GM18907 (cell line): ENCODE results near the gene GPC6.

ENCODE experiments used
- ATAC-seq: cut with Tn5 transposase; IDR thresholded peaks from one replicate; pipeline ENCODE4 v1.9.1; 2021; ENCODE audit warnings: mild to moderate bottlenecking, moderate library complexity; ENCODE audit not compliant: unreplicated experiment

The GPC6 gene

DNA sequence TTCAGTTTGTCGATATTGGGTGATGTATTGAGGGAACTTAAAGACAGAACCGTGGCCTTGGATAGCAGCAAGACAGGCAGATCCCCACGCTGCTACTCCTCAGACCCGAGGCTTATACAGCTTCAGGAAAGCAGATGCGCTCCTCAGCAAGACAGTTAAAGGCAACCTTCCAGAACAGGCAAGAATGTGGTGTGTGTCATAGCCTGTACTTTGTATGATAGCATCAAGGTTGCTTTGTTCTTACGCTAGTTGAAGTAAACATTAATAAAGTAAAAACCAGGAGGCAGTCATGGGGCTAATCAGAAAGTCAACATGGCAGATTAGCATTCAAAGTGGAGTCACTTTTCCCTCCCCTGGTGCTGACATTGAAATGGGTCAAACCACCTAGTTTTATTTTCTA, 779.7 kb downstream of the GPC6 start:
- no peak for ATAC-seq

DNA sequence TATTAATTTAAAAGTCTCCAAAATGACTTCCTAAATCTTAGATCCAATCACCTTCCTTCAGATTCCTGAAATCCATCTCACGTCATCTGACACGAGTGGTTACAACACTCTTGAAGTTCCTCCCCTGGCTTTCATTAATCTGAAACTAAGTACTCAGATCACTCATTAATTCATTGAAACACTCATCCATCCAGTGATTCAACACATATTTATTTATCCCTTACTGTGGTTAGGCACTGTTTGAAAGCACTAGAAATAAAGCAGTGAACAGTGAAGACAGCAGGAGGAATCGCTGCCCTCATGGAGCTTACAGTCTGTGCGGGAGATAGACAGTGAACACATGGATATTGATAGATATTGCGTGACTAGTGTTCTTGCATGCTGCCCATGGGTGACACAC, 780.5 kb downstream of the GPC6 start:
- ATAC-seq = no peak

DNA sequence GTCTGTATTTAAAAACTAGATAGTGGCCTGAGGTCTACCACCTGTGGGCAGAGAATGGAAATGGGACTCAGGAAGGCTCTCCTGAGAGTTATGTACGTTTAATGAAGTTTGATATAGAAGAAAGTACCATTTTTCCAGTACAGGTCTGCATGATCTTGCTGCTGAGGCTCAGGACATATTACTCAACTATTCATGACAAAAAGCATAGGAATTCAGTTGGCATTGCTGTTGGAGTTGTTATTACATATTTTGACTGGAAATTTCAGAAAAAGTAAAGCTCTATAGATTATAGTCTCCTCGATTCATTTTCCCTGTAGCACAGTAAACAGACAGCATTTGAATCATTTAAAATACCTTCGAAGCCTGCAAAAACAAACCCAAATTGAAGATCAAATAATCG, 783.1 kb downstream of the GPC6 start:
- ATAC-seq = no peak

DNA sequence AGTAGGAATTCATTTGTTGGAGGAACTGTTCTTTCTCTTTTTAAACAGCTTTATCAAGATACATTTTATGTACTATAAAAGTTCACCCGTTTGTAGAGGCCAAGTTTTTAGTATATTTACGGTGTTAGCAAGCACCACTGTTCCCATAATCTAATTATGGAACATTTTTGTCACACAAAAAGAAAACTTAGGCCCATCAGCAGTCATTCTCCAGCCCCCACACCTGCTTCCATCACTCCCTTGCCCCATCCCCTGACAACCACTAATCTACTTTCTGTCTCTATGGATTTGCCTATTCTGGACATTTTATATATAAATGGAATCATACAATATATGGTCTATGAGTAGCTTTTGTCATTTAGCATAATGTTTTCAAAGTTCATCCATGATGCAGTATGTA, 787.9 kb downstream of the GPC6 start:
- no peak for ATAC-seq

DNA sequence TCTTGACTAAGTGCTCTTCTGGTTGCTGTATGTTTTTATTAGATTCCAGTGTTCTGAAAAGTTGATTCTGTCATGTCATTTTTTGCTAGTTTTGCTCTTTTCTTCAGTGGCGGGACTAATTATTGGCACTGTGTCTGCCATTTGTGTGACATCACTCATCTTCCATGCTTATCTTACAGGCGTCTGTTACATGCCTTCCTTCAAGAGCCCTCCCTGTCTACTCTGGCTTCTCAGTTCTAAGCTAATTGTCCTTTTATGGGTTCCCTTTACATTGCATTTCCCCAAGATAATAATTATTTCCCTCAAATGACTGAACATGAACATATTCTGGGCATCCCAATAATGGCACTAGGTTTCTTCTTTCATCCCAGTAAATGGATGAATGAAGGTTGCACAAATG, 793.8 kb downstream of the GPC6 start:
- no peak for ATAC-seq

DNA sequence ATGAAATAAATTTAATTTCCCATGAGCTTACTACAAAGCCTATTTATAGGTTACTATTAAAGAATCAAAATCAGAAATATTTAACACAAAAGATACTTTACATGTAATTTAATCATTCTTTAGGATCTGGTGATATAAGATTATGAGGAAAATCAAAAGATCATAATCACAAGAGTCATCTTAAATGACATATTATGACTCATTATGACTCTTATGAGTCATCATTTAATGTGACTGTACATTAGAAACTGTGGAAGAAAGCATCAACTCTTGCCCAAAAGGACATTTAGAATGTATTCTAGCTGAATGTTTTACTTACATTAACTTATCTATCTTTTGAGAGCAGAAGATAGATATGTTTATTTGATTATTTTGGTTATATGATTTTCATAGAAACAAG, 794.2 kb downstream of the GPC6 start:
- ATAC-seq = no peak

DNA sequence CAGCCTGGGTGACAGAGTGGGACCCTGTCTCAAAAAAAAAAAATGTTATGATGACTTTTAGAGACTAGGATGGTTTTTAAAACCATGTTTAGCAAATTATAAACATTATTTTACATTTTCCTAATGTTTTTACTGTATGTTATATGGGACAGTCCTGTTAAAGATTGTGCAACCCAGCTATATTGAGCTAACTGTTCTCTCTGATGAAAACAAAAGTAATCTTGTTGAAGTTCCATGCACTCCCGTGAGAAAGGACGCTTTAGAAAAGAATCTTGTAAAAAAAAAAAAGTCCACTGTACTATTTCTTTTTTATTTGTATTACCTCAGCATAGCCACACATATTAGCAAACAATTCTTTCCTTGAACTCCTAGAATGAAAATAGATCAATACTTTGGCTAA, 801.6 kb downstream of the GPC6 start:
- no peak for ATAC-seq

DNA sequence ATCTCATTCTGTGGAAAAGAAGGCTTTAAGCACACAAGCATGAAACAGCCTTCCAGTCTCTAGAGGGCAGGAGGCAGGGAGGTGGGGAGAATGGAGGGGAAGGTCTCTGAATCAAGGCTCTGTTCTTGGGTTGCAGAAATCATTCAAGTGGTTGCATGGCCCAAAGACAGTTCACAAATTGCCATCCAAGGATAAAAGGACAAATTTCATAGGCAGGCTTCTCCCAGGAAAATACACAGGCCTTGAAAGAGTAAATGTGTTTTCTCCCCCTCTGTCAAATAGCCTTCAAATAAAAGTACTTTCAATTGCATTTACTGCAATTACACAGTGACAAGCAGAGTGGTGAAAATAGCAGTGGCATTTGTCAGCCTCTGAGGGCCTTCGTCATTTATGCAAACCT, 802.0 kb downstream of the GPC6 start:
- ATAC-seq = no peak

DNA sequence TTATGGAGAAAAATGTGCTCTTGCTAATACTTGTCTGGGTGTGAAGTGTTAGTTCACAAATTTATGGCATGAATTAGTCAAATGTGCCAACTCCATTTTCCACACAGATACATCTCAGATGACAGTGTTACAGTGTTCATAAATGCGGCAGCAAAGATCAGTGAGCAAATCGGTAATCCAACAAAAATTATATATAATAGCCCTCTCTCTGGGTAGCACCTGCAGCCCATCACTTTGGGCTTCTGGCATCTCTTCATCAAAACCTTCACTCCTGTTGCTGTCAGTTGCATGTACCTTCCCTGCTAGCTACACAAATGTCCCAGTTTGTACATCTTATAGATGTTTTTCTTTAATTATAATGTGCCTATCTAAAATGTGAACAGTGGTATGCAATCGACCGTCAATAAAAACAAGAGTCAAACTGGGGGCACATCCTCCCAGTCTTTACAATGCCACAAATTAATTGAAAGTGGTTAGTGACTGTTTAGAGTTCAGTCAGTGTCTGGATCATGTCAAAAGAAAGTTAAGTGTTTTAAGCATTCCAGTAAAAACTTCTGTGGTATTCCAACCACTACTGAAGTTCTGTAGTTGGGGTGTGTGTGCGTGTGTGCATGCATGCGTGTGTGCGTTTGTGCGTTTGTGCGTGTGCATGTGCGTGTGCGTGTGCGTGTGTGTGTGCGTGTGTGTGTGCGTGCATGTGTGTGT, 804.0 kb downstream of the GPC6 start:
- no peak for ATAC-seq

DNA sequence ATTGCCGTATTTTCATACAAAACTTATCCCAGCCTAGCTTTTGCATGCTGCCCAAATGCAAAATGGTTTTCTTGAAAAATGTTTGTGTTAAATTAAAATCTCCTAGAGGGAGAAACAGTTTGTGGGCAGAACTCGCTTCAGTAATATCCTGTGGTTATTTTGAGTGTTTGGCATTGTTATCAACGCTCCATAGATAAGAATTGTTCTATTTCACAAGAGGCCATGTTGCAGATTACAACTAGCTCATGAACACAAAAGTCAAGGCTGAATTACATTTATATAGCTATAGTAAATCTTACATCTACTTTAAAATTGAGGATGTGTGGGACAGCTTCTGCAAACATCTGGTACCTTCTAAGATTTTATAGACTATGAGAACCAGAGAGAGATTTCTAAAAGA, 805.0 kb downstream of the GPC6 start:
- no peak for ATAC-seq

DNA sequence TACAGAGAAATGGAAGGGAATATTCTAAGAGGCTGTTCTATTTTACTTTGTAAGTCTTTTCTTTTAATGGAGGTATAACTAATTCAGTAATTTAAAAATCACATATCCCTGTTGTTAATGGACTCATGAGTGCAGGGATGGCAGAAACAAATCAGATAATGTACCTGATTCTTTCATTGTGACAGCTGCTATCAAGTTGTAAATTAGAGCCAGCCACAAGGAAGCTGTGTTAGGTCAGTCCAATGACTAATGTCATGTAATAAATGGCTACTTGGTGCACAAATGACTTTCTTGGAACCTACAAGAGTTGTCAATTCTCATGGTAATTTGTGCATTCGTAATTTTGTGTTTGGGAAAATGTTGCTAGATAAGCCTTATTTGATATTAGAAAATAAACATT, 806.5 kb downstream of the GPC6 start:
- no peak for ATAC-seq

DNA sequence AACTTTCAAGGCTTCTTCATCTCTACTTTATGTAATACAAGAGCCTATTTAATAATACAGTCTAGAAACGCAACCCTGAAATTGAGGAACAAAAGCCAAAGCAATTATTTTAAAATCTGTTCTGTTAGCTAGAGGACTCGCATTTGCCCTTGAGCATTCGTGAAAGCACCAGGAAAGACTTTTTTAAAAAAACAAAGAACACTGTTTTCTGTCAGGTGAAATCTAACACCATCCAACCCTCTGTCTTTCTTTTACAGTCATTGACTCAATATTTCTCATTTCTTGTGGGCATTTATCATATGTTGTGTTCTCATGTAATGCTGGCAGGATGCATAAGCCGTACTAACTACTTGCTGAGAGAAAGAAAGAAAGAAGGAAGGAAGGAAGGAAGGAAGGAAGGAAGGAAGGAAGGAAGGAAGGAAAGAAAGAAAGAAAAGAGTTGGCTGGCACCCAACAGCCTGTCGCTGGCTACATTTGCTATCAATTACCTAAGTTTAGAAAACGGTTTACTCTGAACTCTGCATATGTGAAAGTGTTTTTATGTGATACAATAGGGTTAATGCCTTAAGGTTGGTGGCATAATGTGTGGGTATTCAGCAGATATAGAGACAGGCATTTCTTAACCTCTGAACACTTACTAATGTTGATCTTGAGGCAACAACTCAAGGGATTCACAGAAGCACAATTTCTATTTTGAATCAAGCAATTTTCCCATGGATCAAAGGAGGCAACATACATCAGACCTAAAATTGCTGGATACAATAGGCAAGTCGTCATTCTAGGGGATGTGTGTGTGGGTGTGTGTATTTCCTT, 807.4 kb downstream of the GPC6 start:
- no peak for ATAC-seq

DNA sequence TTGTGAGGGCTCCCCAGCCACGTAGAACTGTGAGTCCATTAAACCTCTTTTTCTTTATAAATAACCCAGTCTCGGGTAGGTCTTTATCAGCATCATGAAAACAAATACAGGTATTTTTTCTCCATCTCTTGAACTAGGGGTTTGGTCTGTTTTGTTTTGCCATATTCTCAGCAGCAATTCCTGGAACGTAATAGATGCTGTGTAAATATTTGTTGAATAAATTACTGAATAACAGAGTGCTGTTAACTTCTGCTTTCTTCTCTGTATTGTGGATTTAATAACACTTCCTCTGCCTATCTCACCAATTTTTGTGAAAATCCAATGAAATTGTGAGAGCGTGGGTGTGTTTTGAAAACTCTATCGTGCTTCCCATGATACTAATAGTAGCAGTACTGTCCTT, 823.4 kb downstream of the GPC6 start:
- ATAC-seq = no peak

DNA sequence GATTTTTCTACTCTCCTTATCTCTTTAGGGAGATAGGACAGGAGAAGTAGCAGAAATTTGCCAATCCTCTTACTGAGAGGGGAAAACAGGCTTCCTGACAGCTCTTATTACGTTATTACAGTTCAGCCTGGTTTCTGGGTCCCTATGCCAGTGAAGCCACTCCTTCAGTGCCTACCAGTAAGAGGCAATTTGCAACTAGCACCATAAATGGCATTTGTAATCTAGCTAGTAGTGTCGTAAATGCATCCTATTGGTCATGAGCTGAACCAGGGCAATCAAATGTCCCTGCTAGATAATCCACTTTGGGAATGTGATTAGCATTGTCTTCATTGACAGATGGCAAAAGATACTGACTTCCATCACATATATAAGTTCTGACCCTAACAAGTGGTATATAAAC, 824.1 kb downstream of the GPC6 start:
- no peak for ATAC-seq

DNA sequence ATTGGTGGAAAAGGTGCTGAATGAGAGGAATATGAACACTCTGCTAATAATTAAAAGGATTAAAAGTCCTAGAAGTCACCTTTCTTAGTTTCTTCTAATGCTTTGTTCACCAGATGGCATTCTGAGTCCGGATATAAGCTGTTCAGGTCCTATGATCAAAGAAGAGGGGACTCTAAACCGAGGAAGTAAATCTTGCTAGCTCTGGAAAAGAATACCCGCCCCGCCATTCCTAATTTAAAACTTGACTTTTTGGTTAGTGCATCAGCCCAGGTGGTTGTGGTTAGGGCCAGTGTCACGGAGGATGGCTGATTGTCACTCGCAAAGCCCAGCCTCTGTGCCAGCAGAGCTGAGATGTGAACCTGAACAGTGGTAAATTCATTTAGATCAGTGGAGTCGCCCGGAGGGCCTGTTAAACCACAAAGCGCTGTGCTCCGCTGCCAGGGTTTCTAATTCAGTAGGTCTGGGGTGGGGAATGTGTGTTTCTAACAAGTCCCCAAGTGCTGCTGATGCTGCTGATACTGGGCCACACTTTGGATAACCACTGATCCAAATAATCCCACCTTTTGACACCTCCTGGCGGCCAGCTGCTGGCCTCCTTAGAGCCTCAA, 827.5 kb downstream of the GPC6 start:
- ATAC-seq = no peak

DNA sequence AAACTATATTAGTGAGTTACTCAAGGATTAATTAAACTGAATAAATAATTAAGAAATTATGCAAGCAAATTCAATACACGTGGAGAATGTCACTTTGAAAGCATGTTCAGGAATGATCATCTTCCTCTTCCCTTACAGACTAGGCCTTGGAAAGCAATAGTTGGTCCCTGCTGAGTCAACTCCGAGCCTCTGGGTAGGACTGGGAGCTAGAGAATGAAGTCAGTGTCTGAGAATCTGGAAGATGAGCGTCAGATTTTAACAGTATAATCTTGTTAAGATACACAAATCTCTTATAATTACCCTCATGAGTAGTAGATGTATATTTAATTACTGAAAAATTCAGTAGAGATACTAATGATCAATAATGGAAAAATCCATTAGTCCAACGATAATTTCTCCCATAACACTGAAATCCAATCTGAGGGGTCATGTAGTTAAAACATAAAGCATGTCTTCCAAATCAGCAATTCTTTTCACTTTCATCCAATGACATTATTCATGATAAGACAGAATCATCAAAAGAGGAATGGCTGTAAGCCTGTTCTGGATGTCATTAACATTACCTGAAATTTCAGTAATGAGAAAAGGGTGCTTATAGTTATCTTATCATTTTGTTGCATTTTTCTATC, 829.9 kb downstream of the GPC6 start:
- no peak for ATAC-seq

DNA sequence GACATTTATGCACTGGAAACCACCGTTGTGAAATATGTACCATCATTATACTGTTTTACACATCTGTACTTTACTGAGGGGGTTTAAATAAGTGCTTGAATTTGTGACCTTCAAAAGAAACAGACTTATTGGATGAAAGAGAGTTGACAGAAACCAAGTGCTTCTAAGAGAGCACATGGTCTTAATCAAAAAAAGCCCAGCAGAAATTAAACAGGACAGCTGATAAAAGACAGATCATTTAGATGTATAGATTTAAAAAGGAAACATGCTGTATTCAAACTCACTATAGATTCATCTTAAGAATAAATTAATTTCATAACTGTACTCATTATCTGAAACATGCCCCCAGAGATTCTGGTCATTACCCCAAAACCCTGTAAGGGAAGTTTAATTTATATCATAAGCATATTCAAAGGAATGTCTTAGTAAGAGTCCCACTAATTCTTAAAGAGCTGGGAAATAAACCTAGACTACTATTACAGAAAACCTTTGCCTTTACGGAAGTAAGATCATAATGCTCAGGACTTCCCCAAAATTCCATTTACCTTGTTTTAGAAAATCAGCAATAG, 831.1 kb downstream of the GPC6 start:
- ATAC-seq = no peak

DNA sequence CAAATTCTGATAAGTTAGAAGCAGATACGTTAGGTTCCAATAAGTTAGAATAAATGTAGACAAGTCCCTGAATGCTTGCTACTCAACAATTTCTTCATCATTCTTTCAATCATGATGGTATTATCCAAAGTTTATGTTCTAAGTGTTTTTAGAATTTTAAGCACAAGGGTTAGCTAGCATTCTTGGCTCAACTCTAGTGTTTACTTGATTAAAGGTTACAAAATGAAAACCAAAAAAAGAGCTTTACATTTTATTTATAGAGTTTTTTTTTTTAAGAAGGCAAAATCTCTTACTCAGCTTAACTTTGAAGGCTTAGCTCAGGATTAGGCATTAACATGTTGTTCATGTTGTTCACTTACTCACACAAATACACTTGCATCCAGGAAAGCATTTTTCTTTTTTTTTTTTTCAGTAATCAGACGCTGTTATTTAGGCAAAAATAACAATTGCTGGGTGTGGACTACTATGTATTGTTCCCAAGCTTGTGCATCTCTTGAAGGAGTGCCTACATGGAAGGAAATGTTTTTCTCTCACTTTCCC, 832.3 kb downstream of the GPC6 start:
- ATAC-seq = no peak

DNA sequence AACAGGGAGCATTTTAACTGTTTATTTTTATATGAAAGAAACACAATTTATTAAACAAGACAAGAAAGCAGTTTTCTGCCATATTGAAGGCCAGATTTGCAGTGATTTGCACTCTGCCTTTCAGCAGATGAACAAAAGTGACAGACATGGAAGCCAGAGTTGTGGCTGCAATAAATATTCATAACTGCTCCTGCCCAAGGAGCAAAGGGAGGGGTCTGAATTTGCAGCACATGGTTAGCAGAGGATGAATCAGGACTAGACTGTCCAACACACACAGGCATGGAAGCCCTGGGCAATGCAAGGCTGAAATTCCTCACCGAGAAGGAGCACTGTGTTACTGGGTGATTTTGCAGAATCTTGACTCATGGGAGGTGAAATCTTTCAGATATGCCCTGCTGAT, 834.7 kb downstream of the GPC6 start:
- ATAC-seq = no peak

DNA sequence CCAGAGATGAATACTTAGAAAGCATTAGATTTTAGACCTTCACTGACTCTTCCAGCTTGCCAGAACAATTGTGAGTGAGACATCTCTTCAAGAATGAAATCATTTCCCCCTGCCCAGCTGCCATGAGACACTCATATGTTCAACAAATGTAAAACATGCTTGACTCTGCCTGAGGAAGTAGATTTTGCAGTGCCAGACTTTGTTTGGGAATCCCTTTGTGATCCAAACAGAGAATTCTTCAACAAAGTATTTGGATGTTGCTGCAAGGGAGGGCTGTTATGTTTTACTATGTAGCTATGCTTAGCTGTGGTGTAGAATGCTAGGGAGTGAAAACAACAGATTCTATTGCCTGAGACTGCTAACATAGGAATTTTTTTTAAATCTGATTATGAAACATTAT, 836.5 kb downstream of the GPC6 start:
- ATAC-seq = no peak

DNA sequence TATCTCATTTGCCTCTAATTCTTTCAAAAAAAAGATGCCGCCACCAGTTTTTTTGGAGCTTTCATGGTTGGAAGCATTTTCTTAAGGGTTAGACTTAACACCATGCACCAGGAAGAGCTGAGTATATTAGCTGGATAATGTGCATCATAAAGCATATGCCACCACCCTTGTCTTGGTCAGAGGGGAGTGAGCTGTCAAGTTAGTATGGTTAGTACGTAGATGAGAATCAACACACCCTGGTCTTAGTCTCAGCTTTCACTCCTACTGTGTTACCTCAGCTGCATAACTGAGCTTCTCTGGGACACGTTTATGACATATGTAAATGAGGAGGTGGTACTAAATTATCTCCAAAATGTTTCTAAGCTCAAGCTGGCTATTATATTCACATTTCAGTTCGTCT, 837.2 kb downstream of the GPC6 start:
- no peak for ATAC-seq
